SK-N-SH (cell line): ENCODE results near the gene FUT9.

Source experiments
- ELF1 ChIP-seq: IDR thresholded peaks from 2 replicates; pipeline ENCODE4 v1.4.0; 2012
- FOXJ3 ChIP-seq: sonication (generic); formaldehyde crosslinking; IDR thresholded peaks from 2 replicates; pipeline ENCODE4 v1.5.1; 2020; ENCODE audit warnings: mild to moderate bottlenecking, missing genetic modification reagents
- POLR2AphosphoS5 ChIP-seq: IDR thresholded peaks from 2 replicates; pipeline ENCODE4 v1.6.1; 2012; ENCODE audit warnings: low read depth, low read length
- RAD21 ChIP-seq: IDR thresholded peaks from 2 replicates; pipeline ENCODE4 v1.6.1; 2012; ENCODE audit warnings: mild to moderate bottlenecking, low read length
- RCOR1 ChIP-seq: fragments of 150-350 bp; IDR thresholded peaks from 2 replicates; pipeline ENCODE4 v1.6.1; 2017; ENCODE audit warnings: antibody characterized with exemption, low read length
- SIN3A ChIP-seq: IDR thresholded peaks from 2 replicates; pipeline ENCODE4 v1.6.1; 2012; ENCODE audit warnings: low read depth, mild to moderate bottlenecking, low read length, moderate library complexity, borderline replicate concordance
- TAF1 ChIP-seq: IDR thresholded peaks from 2 replicates; pipeline ENCODE4 v1.6.1; 2012; ENCODE audit warnings: low read depth, mild to moderate bottlenecking, low read length, moderate library complexity, borderline replicate concordance
- TEAD4 ChIP-seq: IDR thresholded peaks from 2 replicates; pipeline ENCODE4 v1.4.0; 2012; ENCODE audit warnings: mild to moderate bottlenecking, borderline replicate concordance; ENCODE audit not compliant: insufficient read depth
- TF ChIP-seq, protein P1 (sequence below): fragments of 200-600 bp; sonication (generic); IDR thresholded peaks from 2 replicates; pipeline ENCODE4 v1.6.1; 2017; ENCODE audit warnings: antibody characterized with exemption, mild to moderate bottlenecking, moderate library complexity
- TF ChIP-seq, protein P2 (sequence below): IDR thresholded peaks from 2 replicates; pipeline ENCODE4 v1.4.0; 2012; ENCODE audit warnings: low read depth, borderline replicate concordance

DNA sequence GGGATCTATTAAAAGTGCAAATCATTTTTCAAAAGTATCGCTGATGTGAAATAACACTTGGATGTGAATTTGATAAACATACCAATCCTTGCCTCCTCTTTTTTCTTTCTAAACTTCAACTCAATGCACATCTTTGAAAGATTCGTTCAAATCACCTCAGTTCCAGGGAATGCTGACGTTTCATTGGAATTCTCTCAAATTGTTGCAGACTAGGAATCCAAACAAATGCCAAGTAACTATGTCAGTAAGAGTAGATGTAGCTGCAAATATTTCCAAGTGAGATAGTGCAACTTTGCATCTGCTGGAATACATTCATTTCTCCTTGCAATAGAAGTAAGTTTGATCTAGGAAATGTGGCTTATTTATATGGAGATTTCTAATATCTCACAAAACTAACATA lies 220.7 kb downstream of the FUT9 start:
- TF ChIP-seq RAD21: no peak
- TF ChIP-seq SIN3A: no peak
- no peak for TF ChIP-seq POLR2AphosphoS5
- no peak for TF ChIP-seq FOXJ3 (CRISPR knock-in tag)
- TF ChIP-seq RCOR1: no peak
- TF ChIP-seq, protein P1, sequence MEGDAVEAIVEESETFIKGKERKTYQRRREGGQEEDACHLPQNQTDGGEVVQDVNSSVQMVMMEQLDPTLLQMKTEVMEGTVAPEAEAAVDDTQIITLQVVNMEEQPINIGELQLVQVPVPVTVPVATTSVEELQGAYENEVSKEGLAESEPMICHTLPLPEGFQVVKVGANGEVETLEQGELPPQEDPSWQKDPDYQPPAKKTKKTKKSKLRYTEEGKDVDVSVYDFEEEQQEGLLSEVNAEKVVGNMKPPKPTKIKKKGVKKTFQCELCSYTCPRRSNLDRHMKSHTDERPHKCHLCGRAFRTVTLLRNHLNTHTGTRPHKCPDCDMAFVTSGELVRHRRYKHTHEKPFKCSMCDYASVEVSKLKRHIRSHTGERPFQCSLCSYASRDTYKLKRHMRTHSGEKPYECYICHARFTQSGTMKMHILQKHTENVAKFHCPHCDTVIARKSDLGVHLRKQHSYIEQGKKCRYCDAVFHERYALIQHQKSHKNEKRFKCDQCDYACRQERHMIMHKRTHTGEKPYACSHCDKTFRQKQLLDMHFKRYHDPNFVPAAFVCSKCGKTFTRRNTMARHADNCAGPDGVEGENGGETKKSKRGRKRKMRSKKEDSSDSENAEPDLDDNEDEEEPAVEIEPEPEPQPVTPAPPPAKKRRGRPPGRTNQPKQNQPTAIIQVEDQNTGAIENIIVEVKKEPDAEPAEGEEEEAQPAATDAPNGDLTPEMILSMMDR: no peak
- TF ChIP-seq TEAD4: no peak
- TF ChIP-seq TAF1: no peak
- TF ChIP-seq, protein P2, sequence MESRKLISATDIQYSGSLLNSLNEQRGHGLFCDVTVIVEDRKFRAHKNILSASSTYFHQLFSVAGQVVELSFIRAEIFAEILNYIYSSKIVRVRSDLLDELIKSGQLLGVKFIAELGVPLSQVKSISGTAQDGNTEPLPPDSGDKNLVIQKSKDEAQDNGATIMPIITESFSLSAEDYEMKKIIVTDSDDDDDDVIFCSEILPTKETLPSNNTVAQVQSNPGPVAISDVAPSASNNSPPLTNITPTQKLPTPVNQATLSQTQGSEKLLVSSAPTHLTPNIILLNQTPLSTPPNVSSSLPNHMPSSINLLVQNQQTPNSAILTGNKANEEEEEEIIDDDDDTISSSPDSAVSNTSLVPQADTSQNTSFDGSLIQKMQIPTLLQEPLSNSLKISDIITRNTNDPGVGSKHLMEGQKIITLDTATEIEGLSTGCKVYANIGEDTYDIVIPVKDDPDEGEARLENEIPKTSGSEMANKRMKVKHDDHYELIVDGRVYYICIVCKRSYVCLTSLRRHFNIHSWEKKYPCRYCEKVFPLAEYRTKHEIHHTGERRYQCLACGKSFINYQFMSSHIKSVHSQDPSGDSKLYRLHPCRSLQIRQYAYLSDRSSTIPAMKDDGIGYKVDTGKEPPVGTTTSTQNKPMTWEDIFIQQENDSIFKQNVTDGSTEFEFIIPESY: no peak
- no peak for TF ChIP-seq ELF1
